K562 (cell line): ENCODE data around the gene FMNL2. TPM values are rescaled to one million over a fixed set of nuclear protein-coding genes. Genes with fewer than 3 reads are reported as not detected.

Experiments
- ATAC-seq: fragments of 200-7000 bp; cut with Tn5 transposase; 3 replicates; pipeline ENCODE4 v1.9.1; 2020; ENCODE audit warnings: moderate library complexity
- BruUV-seq: library from RNA; stranded (reverse); fragments of 400-500 nt; replicated peaks from 2 replicates; lab custom pipeline; 2021; lab: Mats Ljungman, UMichigan
- CTCF ChIA-PET: fragments of 300-600 bp; formaldehyde crosslinking; extraction: SDS; loops from one replicate; lab custom pipeline; 2021; ENCODE audit warnings: low intra/inter-chr PET ratio; lab: Yijun Ruan, JAX
- POLR2A ChIA-PET: fragments of 300-600, 350-650 bp; sonication (Branson Sonifier 250); formaldehyde crosslinking; extraction: SDS; loops from one replicate; lab custom pipeline; 2021; ENCODE audit warnings: antibody characterized with exemption, inconsistent platforms; lab: Yijun Ruan, JAX
- DNase-seq, 4 experiments: peaks; one replicate each; pipeline versions ENCODE4 v3.0.0 to v3.0.0-alpha.2; 2011 to 2018; ENCODE audit warnings: low spot score in 3 of 4, mixed read lengths in 3 of 4; ENCODE audit errors: extremely low read depth in 1 of 4
- FAIRE-seq: peaks from 2 replicates; lab custom pipeline; 2011; peaks lifted over from hg19 to GRCh38; lab: Jason Lieb, UNC
- H2AFZ ChIP-seq: 2 replicates; pipeline ENCODE4 v1.6.0; 2011; ENCODE audit warnings: low read depth, low read length, control low read depth, inconsistent platforms
- H3K27ac ChIP-seq: fragments of 200-600 bp; 3 replicates; pipeline ENCODE4 v1.8.0; 2011; ENCODE audit warnings: low read depth, mild to moderate bottlenecking, control low read depth, inconsistent platforms, low read length, moderate library complexity, mixed read lengths; ENCODE audit errors: extremely low read depth
- H3K27me3 ChIP-seq, 2 experiments: fragments of 300-600 bp in 1 of 2; 2 replicates in 1 of 2; 3 replicates in 1 of 2; pipeline versions ENCODE4 v1.6.0 to v1.8.0; 2011; ENCODE audit warnings: inconsistent platforms in 2 of 2, low read length in 2 of 2, mild to moderate bottlenecking in 1 of 2, mixed read lengths in 1 of 2, moderate library complexity in 1 of 2; ENCODE audit not compliant: control insufficient read depth in 2 of 2, insufficient read depth in 2 of 2
- H3K36me3 ChIP-seq: fragments of 300-600 bp; 3 replicates; pipeline ENCODE4 v1.8.0; 2011; ENCODE audit warnings: mild to moderate bottlenecking, low read length, inconsistent platforms; ENCODE audit not compliant: control insufficient read depth, insufficient read depth
- H3K4me1 ChIP-seq, 2 experiments: fragments of 200-600 bp in 1 of 2; replicated peaks in 1 of 2; 2 replicates in 1 of 2; 3 replicates in 1 of 2; pipeline versions ENCODE4 v1.5.1 to v1.8.0; 2011; ENCODE audit warnings: inconsistent platforms in 2 of 2, low read length in 2 of 2, mild to moderate bottlenecking in 1 of 2, mixed read lengths in 1 of 2, moderate library complexity in 1 of 2; ENCODE audit not compliant: control insufficient read depth in 2 of 2, insufficient read depth in 2 of 2
- H3K4me2 ChIP-seq: 2 replicates; pipeline ENCODE4 v1.6.1; 2011; ENCODE audit warnings: low read length, control low read depth, inconsistent platforms, mixed read lengths; ENCODE audit not compliant: insufficient read depth
- H3K4me3 ChIP-seq: fragments of 200-600 bp; sonication (generic), shearing (Covaris generic); 2 replicates; pipeline ENCODE4 v1.5.1; 2016; ENCODE audit warnings: control low read depth, inconsistent platforms
- H3K79me2 ChIP-seq: fragments of 200-600 bp; 3 replicates; pipeline ENCODE4 v1.8.0; 2011; ENCODE audit warnings: low read length, inconsistent platforms; ENCODE audit not compliant: control insufficient read depth, insufficient read depth
- H3K9ac ChIP-seq, 2 experiments: 2 replicates each; pipeline versions ENCODE4 v1.6.0 to v1.6.1; 2011; ENCODE audit warnings: low read depth in 2 of 2, low read length in 2 of 2, control low read depth in 1 of 2, inconsistent platforms in 1 of 2, mild to moderate bottlenecking in 1 of 2, mixed read lengths in 1 of 2; ENCODE audit not compliant: insufficient read depth in 1 of 2
- H3K9me1 ChIP-seq: one replicate; pipeline ENCODE4 v1.6.0; 2011; ENCODE audit warnings: inconsistent platforms, mild to moderate bottlenecking, low read length, moderate library complexity; ENCODE audit not compliant: control insufficient read depth, insufficient read depth
- H3K9me3 ChIP-seq: replicated peaks from 2 replicates; pipeline ENCODE4 v1.5.1; 2011; ENCODE audit warnings: low read depth, low read length, inconsistent platforms; ENCODE audit not compliant: control insufficient read depth, insufficient read depth
- H4K20me1 ChIP-seq: replicated peaks from 2 replicates; pipeline ENCODE4 v1.6.1; 2011; ENCODE audit warnings: low read length, inconsistent platforms, mixed read lengths; ENCODE audit not compliant: control insufficient read depth, insufficient read depth
- ATF6 ChIP-seq: sonication (generic); formaldehyde crosslinking; IDR thresholded peaks from 2 replicates; pipeline ENCODE4 v1.4.0; 2020; ENCODE audit warnings: mild to moderate bottlenecking, missing genetic modification reagents
- CBX5 ChIP-seq: IDR thresholded peaks from 2 replicates; pipeline ENCODE4 v1.6.1; 2014; ENCODE audit warnings: low read depth, borderline replicate concordance
- HMGN3 ChIP-seq: IDR thresholded peaks from 2 replicates; pipeline ENCODE4 v1.6.1; 2011; ENCODE audit warnings: borderline replicate concordance, low read depth, mild to moderate bottlenecking, mixed read lengths, low read length; ENCODE audit not compliant: insufficient read length; ENCODE audit errors: extremely low read depth
- NRF1 ChIP-seq, 2 experiments: fragments of 450-650 bp; IDR thresholded peaks in 1 of 2; conservative IDR thresholded peaks in 1 of 2; 2 replicates each; pipeline ENCODE4 v1.6.1; 2014; ENCODE audit warnings: mild to moderate bottlenecking in 2 of 2
- PHB ChIP-seq: fragments of 250-450 bp; sonication (Bioruptor Pico); IDR thresholded peaks from 2 replicates; pipeline ENCODE4 v1.5.0; 2021
- PHB2 ChIP-seq: fragments of 450-650 bp; IDR thresholded peaks from 2 replicates; pipeline ENCODE4 v1.6.1; 2017; ENCODE audit warnings: low read depth
- RBM22 ChIP-seq: fragments of 200-400 bp; formaldehyde crosslinking; IDR thresholded peaks from 2 replicates; pipeline ENCODE4 v1.6.1; 2018; ENCODE audit warnings: low read length, low read depth; ENCODE audit not compliant: poor library complexity, severe bottlenecking
- RBM25 ChIP-seq: fragments of 200-400 bp; formaldehyde crosslinking; IDR thresholded peaks from 2 replicates; pipeline ENCODE4 v1.6.1; 2018; ENCODE audit warnings: low read length, low read depth, moderate library complexity; ENCODE audit not compliant: severe bottlenecking
- SAFB2 ChIP-seq: fragments of 200-400 bp; formaldehyde crosslinking; IDR thresholded peaks from 2 replicates; pipeline ENCODE4 v1.6.1; 2018; ENCODE audit warnings: borderline replicate concordance, low read length, low read depth, moderate library complexity; ENCODE audit not compliant: severe bottlenecking
- SMAD4 ChIP-seq: fragments of 250-450 bp; sonication (Bioruptor Pico); conservative IDR thresholded peaks from 2 replicates; pipeline ENCODE4 v1.8.0; 2021; ENCODE audit warnings: inconsistent platforms, mild to moderate bottlenecking, moderate library complexity
- THRAP3 ChIP-seq: fragments of 450-650 bp; IDR thresholded peaks from 2 replicates; pipeline ENCODE4 v1.6.1; 2016; ENCODE audit warnings: mild to moderate bottlenecking, inconsistent platforms, borderline replicate concordance
- TRIM24 ChIP-seq, 2 experiments: fragments of 450-650 bp; IDR thresholded peaks; 2 replicates each; pipeline ENCODE4 v1.6.1; 2016
- U2AF1 ChIP-seq: fragments of 200-400 bp; formaldehyde crosslinking; optimal IDR thresholded peaks from 2 replicates; pipeline ENCODE3; 2017; ENCODE audit warnings: mild to moderate bottlenecking, low read depth, low read length, moderate library complexity
- ZBTB17 ChIP-seq: fragments of 450-650 bp; formaldehyde crosslinking; IDR thresholded peaks from 2 replicates; pipeline ENCODE4 v1.4.0; 2020; ENCODE audit warnings: mild to moderate bottlenecking
- ZBTB8A ChIP-seq: fragments of 450-650 bp; IDR thresholded peaks from 2 replicates; pipeline ENCODE4 v1.6.1; 2018; ENCODE audit warnings: mild to moderate bottlenecking, moderate library complexity; ENCODE audit not compliant: partially characterized antibody
- ZNF23 ChIP-seq: fragments of 250-450 bp; sonication (Bioruptor Pico); IDR thresholded peaks from 2 replicates; pipeline ENCODE4 v1.4.0; 2020; ENCODE audit warnings: mild to moderate bottlenecking
- ZNF24 ChIP-seq: fragments of 450-650 bp; IDR thresholded peaks from 2 replicates; pipeline ENCODE4 v1.6.1; 2016
- WGBS: fragments of 100-300 bp; shearing (Covaris generic); methylation state at CpG from one replicate; pipeline ENCODE4 v1.1.6; 2016; ENCODE audit warnings: low coverage, mixed read lengths; ENCODE audit not compliant: insufficient coverage; ENCODE audit errors: missing lambda C conversion rate; 5-methylcytosine and 5-hydroxymethylcytosine counted together
- in situ Hi-C: fragments of 300-500 bp; cut with MboI; formaldehyde crosslinking; loops from 4 replicates; pipeline ENCODE4 v1.15.0; 2018; ENCODE audit warnings: inconsistent platforms, mixed read lengths
- intact Hi-C: fragments of 100-400 bp; cut with micrococcal nuclease; formaldehyde crosslinking; loops from 2 replicates; pipeline ENCODE4 v1.14.2; 2022
- polyA plus RNA-seq, 8 experiments: library from polyadenylated mRNA; depleted of rRNA in 4 of 8; stranded (reverse) in 5 of 8; unstranded in 3 of 8; fragments of >200 nt; fragmentation: Nextera tagmentation in 2 of 8; fragmentation: Illumina TruSeq in 1 of 8; extraction: Ambion mirVana in 2 of 8; extraction: Trizol in 1 of 8; gene quantifications; 2 replicates each; pipeline versions ENCODE4 v1.2.1 to v1.2.3, GENCODE V29; 2011 to 2014; ENCODE audit warnings: inconsistent platforms in 1 of 8, missing spikeins in 1 of 8
- total RNA-seq, 7 experiments: library from RNA; depleted of rRNA in 6 of 7; stranded (reverse); fragments of >200 nt in 6 of 7; fragmentation: Illumina TruSeq in 2 of 7; extraction: Trizol in 2 of 7; gene quantifications; 2 replicates each; pipeline versions ENCODE4 v1.2.1 to v1.2.3, GENCODE V29; 2011 to 2021; ENCODE audit warnings: low replicate concordance in 1 of 7
- TF ChIP-seq, protein P1 (sequence below): sonication (generic); formaldehyde crosslinking; IDR thresholded peaks from 2 replicates; pipeline ENCODE4 v1.8.0; 2022; ENCODE audit warnings: missing genetic modification reagents, mild to moderate bottlenecking, moderate library complexity, borderline replicate concordance

The FMNL2 gene
- total and polyA plus RNA-seq, 9 of the 15 experiments (the other 6 are each of a cell fraction or from before 2014, with no cell fraction given): 0.15 to 0.49 (median 0.24) TPM; not detected in 1

- ATAC-seq: no peak
Observed at GRCh38 chr2:152467677-152468410, 132.9 kb downstream of the FMNL2 start.

More at GRCh38 chr2:152467677-152468410, 132.9 kb downstream of the FMNL2 start:
- Histone ChIP-seq H3K27me3 (peaks cover 12 to 13% of the 10 kb centered on the region in 2 experiments), H3K9ac (no peak overlapping the region), H3K36me3 (no peaks in the 10 kb centered on the region), H4K20me1 (no peaks in the 10 kb centered on the region), H3K27ac (no peak overlapping the region), H3K79me2 (no peaks in the 10 kb centered on the region), H3K4me1 (no peaks in the 10 kb centered on the region), H3K4me3 (no peak overlapping the region), H3K9me1 (no peaks in the 10 kb centered on the region), H3K9me3 (no peaks in the 10 kb centered on the region), H3K4me2 (no peak overlapping the region), H2AFZ (no peak overlapping the region)
- ChIA-PET POLR2A (interaction anchor here (1.5 to 3.5 kb wide), 2 partner anchors 9 to 12 kb away, joined by 4 to 10 read pairs; no protein-coding TSS in a partner anchor), CTCF (no interaction called here)
- intact Hi-C loops: no loop called here
- DNase-seq: no peak
- FAIRE-seq: no peak
- no peak for TF ChIP-seq NRF1 (conservative IDR thresholded peaks at IDR 0.05 in 1 of 2, IDR thresholded peaks at IDR 0.05 in 1 of 2)
- no peak for TF ChIP-seq ZBTB17 (CRISPR knock-in tag)
- TF ChIP-seq HMGN3: no peak
- TF ChIP-seq ZNF23 (CRISPR knock-in tag): no peak
- no peak for TF ChIP-seq PHB (CRISPR knock-in tag)
- TF ChIP-seq TRIM24 (IDR thresholded peaks at IDR 0.05): no peak
- no peak for TF ChIP-seq PHB2
- TF ChIP-seq RBM22: no peak
- no peak for TF ChIP-seq U2AF1
- TF ChIP-seq CBX5: no peak
- TF ChIP-seq ZBTB8A: no peak
- TF ChIP-seq SAFB2: no peak
- TF ChIP-seq, protein P1, sequence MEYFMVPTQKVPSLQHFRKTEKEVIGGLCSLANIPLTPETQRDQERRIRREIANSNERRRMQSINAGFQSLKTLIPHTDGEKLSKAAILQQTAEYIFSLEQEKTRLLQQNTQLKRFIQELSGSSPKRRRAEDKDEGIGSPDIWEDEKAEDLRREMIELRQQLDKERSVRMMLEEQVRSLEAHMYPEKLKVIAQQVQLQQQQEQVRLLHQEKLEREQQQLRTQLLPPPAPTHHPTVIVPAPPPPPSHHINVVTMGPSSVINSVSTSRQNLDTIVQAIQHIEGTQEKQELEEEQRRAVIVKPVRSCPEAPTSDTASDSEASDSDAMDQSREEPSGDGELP (CRISPR knock-in tag): no peak
- TF ChIP-seq ZNF24: no peak
- no peak for TF ChIP-seq THRAP3
- no peak for TF ChIP-seq SMAD4 (CRISPR knock-in tag)
- TF ChIP-seq RBM25: no peak
- TF ChIP-seq ATF6: no peak
- WGBS: 3% methylated on average over 4 of the region's 4 CpGs
- no TSS peak for BruUV-seq
- in situ Hi-C loops: no loop called here
